Sigmoid colon (tissue), 7 donors: Measurements from ENCODE around the gene SULF2. TPM values are rescaled to one million over a fixed set of nuclear protein-coding genes. Genes with fewer than 3 reads are reported as not detected.

Experiments
- DNase-seq: peaks from one replicate; pipeline ENCODE4 v3.0.0-alpha.2; 2019
- H3K27ac ChIP-seq, 4 donors: fragments of 200-600 bp; sonication (generic); one replicate each; pipeline ENCODE4 v1.5.1; 2016 to 2019; ENCODE audit warnings: mild to moderate bottlenecking in 1 of 4
- H3K27me3 ChIP-seq, 3 donors: fragments of 200-600 bp; sonication (generic); one replicate each; pipeline ENCODE4 v1.5.1; 2019; ENCODE audit warnings: mild to moderate bottlenecking in 1 of 3
- H3K36me3 ChIP-seq, 4 donors: fragments of 200-600 bp; sonication (generic); one replicate each; pipeline ENCODE4 v1.5.1; 2016 to 2019
- H3K4me1 ChIP-seq, 4 donors: fragments of 200-600 bp; sonication (generic); one replicate each; pipeline ENCODE4 v1.5.1; 2017 to 2019
- H3K4me3 ChIP-seq, 4 donors: fragments of 200-600 bp; sonication (generic); one replicate each; pipeline ENCODE4 v1.5.1; 2017 to 2019; ENCODE audit warnings: mild to moderate bottlenecking in 2 of 4, moderate library complexity in 1 of 4
- H3K9me3 ChIP-seq, 4 donors: fragments of 200-600 bp in 3 of 4; sonication (generic) in 3 of 4; one replicate each; pipeline versions ENCODE4 v1.5.1 to v1.6.1; 2013 to 2019
- EP300 ChIP-seq, 4 donors: sonication (generic); formaldehyde crosslinking; IDR thresholded peaks; one replicate each; pipeline ENCODE4 v1.6.1; 2017; ENCODE audit warnings: antibody characterized with exemption in 4 of 4
- POLR2A ChIP-seq, 2 donors: fragments of 450-650 bp; IDR thresholded peaks; one replicate each; pipeline ENCODE4 v1.6.1; 2016; ENCODE audit warnings: antibody characterized with exemption in 2 of 2, mild to moderate bottlenecking in 2 of 2, moderate library complexity in 2 of 2
- POLR2AphosphoS5 ChIP-seq, 4 donors: sonication (generic); formaldehyde crosslinking; IDR thresholded peaks; one replicate each; pipeline ENCODE4 v1.6.1; 2017; ENCODE audit warnings: antibody characterized with exemption in 4 of 4
- WGBS, 2 donors: extraction: QIAGEN DNeasy Blood & Tissue Kit; methylation state at CpG; one replicate each; pipeline ENCODE4 v1.1.7; 2013; 5-methylcytosine and 5-hydroxymethylcytosine counted together
- intact Hi-C: fragments of 100-400 bp; cut with DNase I; formaldehyde crosslinking; loops from one replicate; pipeline ENCODE4 v1.15.1; 2023
- polyA plus RNA-seq, 3 donors: library from polyadenylated mRNA; stranded (reverse); fragments of 200-250 nt; gene quantifications; one replicate each; pipeline ENCODE4 v1.2.3, GENCODE V29; 2013
- total RNA-seq, 4 donors: library from RNA; depleted of rRNA; stranded (reverse); fragments of >200 nt; gene quantifications; one replicate each; pipeline ENCODE4 v1.1.0, GENCODE V29; 2016
- TF ChIP-seq, protein P1 (sequence below), 4 experiments: fragments of 450-650 bp in 3 of 4; fragments of 200-600 bp in 1 of 4; IDR thresholded peaks; one replicate each; pipeline ENCODE4 v1.5.1; 2016 to 2019; ENCODE audit warnings: antibody characterized with exemption in 4 of 4, mild to moderate bottlenecking in 3 of 4, moderate library complexity in 2 of 4
- donor health status: healthy with polysubstance abuse.
- donor health status: Bipolar disorder and iron deficiency.
- donor health status: healthy.

Gene SULF2
- total and polyA plus RNA-seq, 7 donors, result 14.6 to 70.1 (median 28.2) TPM

DNA sequence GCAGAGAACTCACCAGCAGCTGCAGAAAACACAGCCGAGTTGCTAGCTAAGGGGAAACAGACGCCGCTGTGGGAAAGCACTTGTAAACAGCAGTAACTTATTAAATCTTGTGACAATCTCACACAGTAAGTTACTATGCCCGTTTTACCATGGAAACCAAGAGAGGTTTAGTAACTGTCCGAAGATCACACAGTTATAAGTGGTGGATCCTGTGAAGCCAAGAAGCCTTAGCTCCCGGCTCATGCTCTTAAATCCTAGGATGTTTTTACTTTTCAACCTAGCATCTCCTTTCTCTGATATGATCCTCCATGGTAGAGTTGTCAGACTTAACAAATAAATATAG, 1.5 kb upstream of the SULF2 start:
- Histone ChIP-seq H3K4me3 (peak overlapping the region in 3 of 4 donors; percentile 66 to 81 (median 78)), H3K36me3 (no peaks in the 10 kb centered on the region), H3K9me3 (no peaks in the 10 kb centered on the region), H3K27ac (peak overlapping the region; percentile 82 to 93 (median 86)), H3K4me1 (peaks cover 0 to 72% (median 57%) of the 10 kb centered on the region in 4 donors), H3K27me3 (no peaks in the 10 kb centered on the region)
- intact Hi-C loops, result loop anchor here (1.0 to 5.0 kb wide), 5 partner anchors 71 to 834 kb away; no protein-coding TSS in a partner anchor
- 2 to 14% methylated on average over 6 of the region's 6 CpGs for WGBS, 2 donors
- no peak for DNase-seq
- TF ChIP-seq POLR2A (IDR thresholded peaks at IDR 0.05) (no peak), EP300 (IDR thresholded peaks at IDR 0.05) (no peak), POLR2AphosphoS5 (IDR thresholded peaks at IDR 0.05) (no peak)
- TF ChIP-seq, protein P1, sequence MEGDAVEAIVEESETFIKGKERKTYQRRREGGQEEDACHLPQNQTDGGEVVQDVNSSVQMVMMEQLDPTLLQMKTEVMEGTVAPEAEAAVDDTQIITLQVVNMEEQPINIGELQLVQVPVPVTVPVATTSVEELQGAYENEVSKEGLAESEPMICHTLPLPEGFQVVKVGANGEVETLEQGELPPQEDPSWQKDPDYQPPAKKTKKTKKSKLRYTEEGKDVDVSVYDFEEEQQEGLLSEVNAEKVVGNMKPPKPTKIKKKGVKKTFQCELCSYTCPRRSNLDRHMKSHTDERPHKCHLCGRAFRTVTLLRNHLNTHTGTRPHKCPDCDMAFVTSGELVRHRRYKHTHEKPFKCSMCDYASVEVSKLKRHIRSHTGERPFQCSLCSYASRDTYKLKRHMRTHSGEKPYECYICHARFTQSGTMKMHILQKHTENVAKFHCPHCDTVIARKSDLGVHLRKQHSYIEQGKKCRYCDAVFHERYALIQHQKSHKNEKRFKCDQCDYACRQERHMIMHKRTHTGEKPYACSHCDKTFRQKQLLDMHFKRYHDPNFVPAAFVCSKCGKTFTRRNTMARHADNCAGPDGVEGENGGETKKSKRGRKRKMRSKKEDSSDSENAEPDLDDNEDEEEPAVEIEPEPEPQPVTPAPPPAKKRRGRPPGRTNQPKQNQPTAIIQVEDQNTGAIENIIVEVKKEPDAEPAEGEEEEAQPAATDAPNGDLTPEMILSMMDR (IDR thresholded peaks at IDR 0.05), result no peak

GRCh38 chr20:47785854-47786764, 828 bp upstream of the SULF2 start:
- Histone ChIP-seq H3K36me3 (no peaks in the 10 kb centered on the region), H3K4me1 (peaks cover 0 to 72% (median 53%) of the 10 kb centered on the region in 4 donors), H3K9me3 (no peaks in the 10 kb centered on the region), H3K4me3 (peak overlapping the region; percentile 26 to 81 (median 72)), H3K27ac (peak overlapping the region; percentile 82 to 93 (median 86)), H3K27me3 (no peaks in the 10 kb centered on the region)
- intact Hi-C loops, result loop anchor here (1.0 to 5.0 kb wide), 6 partner anchors 61 to 834 kb away; no protein-coding TSS in a partner anchor
- TF ChIP-seq, protein P1 (IDR thresholded peaks at IDR 0.05), result peak; percentile 52 to 75 (median 66)
- TF ChIP-seq POLR2AphosphoS5 (IDR thresholded peaks at IDR 0.05) (peak in 3 of 4 donors; percentile 46 to 74 (median 57)), EP300 (IDR thresholded peaks at IDR 0.05) (no peak)
- peak; percentile 87 for DNase-seq
- 1% methylated on average over 86 of the region's 86 CpGs for WGBS, 2 donors

- WGBS, 2 donors, result 1% methylated on average over 69 of the region's 69 CpGs
- H3K27me3 ChIP-seq, result no peaks in the 10 kb centered on the region
- H3K4me3 ChIP-seq, result peak overlapping the region; percentile 44 to 81 (median 72)
- DNase-seq, result no peak
- peak overlapping the region; percentile 82 to 89 (median 86) for H3K27ac ChIP-seq
- no peaks in the 10 kb centered on the region for H3K36me3 ChIP-seq
- H3K4me1 ChIP-seq, result peaks cover 0 to 58% (median 41%) of the 10 kb centered on the region in 4 donors
- no peak for TF ChIP-seq POLR2A (IDR thresholded peaks at IDR 0.05)
- TF ChIP-seq POLR2AphosphoS5 (IDR thresholded peaks at IDR 0.05), result peak in 1 of 4 donors; percentile 16
- TF ChIP-seq, protein P1 (IDR thresholded peaks at IDR 0.05), result peak in 3 of 4 experiments; percentile 18 to 37 (median 33)
- no peaks in the 10 kb centered on the region for H3K9me3 ChIP-seq
- intact Hi-C loops, result loop anchor here (2.0 to 5.0 kb wide), 5 partner anchors 60 to 513 kb away; no protein-coding TSS in a partner anchor
Observed at GRCh38 chr20:47784599-47785310, 526 bp downstream of the SULF2 start.

GRCh38 chr20:47783828-47784598, 1.3 kb downstream of the SULF2 start:
- H3K27me3 ChIP-seq, result no peaks in the 10 kb centered on the region
- H3K27ac ChIP-seq, result peak overlapping the region in 3 of 4 donors; percentile 82 to 89 (median 87)
- H3K36me3 ChIP-seq, result no peaks in the 10 kb centered on the region
- no peak for DNase-seq
- WGBS, 2 donors, result 40 to 48% methylated on average over 23 of the region's 23 CpGs
- H3K9me3 ChIP-seq, result no peaks in the 10 kb centered on the region
- TF ChIP-seq, protein P1 (IDR thresholded peaks at IDR 0.05), result no peak
- TF ChIP-seq POLR2AphosphoS5 (IDR thresholded peaks at IDR 0.05), result no peak
- no peak for TF ChIP-seq POLR2A (IDR thresholded peaks at IDR 0.05)
- TF ChIP-seq EP300 (IDR thresholded peaks at IDR 0.05), result no peak
- H3K4me1 ChIP-seq, result peaks cover 0 to 51% (median 36%) of the 10 kb centered on the region in 4 donors
- intact Hi-C loops, result loop anchor here (2.0 kb wide), 1 partner anchor 59 kb away; no protein-coding TSS in a partner anchor
- peak overlapping the region; percentile 44 to 81 (median 72) for H3K4me3 ChIP-seq
